ENCODE measurements around the gene SLC7A6.

DNA sequence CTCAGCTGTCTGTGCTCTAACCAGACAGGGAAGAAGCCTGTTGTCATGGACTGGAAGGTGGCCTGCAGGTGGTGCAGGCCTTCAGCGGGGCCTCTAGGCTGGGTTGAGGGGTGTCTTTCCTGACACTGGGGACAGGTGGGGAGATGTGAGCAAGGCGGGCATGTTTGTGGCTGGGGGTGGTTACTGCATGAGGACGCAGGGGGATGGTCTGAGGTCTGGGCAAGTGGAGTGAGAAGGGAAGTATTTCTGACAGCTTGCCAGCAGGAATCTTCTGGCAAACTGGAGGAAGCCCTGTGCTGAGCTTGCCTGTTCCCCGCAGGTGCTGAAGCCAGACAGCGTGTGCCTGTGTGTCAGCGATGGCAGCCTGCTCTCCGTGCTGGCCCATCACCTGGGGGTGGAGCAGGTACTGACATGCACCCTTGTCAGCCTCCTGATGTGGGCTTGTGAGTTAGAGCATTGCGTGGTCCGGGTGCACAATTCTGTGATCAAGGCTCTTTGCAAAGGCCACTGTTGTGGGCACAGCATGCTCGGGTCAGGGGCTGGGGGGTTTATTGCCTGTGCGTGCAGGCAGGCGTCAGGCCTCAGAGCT is 82.7 kb downstream of the SLC7A6 start:
- TF ChIP-seq, protein P1, sequence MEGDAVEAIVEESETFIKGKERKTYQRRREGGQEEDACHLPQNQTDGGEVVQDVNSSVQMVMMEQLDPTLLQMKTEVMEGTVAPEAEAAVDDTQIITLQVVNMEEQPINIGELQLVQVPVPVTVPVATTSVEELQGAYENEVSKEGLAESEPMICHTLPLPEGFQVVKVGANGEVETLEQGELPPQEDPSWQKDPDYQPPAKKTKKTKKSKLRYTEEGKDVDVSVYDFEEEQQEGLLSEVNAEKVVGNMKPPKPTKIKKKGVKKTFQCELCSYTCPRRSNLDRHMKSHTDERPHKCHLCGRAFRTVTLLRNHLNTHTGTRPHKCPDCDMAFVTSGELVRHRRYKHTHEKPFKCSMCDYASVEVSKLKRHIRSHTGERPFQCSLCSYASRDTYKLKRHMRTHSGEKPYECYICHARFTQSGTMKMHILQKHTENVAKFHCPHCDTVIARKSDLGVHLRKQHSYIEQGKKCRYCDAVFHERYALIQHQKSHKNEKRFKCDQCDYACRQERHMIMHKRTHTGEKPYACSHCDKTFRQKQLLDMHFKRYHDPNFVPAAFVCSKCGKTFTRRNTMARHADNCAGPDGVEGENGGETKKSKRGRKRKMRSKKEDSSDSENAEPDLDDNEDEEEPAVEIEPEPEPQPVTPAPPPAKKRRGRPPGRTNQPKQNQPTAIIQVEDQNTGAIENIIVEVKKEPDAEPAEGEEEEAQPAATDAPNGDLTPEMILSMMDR (IDR thresholded peaks at IDR 0.05) = no peak
- TF ChIP-seq POLR2A (IDR thresholded peaks at IDR 0.05) = no peak

All from uterus (tissue), 2 donors.